ENCODE measurements around the gene LYZL2. TPM values are rescaled to one million over a fixed set of nuclear protein-coding genes. Genes with fewer than 3 reads are reported as not detected.

Gene LYZL2
- total and polyA plus RNA-seq, 2 of the 8 experiments (the other 6 are each of a cell fraction or from before 2014, with no cell fraction given) = not detected

- Histone ChIP-seq H2BK15ac (ENCODE audit: low read length) (no peak overlapping the region), H3K79me2 (ENCODE audit: control insufficient read depth in 1 of 2, insufficient read depth in 2 of 2, low read length in 2 of 2) (no peaks in the 10 kb centered on the region), H2BK20ac (ENCODE audit: low read length) (no peak overlapping the region), H3K9me3 (ENCODE audit: insufficient read depth in 2 of 2, low read depth in 1 of 2, low read length in 1 of 2) (no peaks in the 10 kb centered on the region), H3K23ac (ENCODE audit: insufficient read length) (no peak overlapping the region), H4K8ac (ENCODE audit: extremely low read depth, insufficient read depth, low read length) (no peak overlapping the region), H2AFZ (ENCODE audit: low read length) (no peak overlapping the region), H3K27ac (ENCODE audit: low read depth, low read length) (no peak overlapping the region), H3K9ac (replicated peaks in 1 of 4; ENCODE audit: extremely low read depth in 1 of 4, low read depth in 3 of 4, low read length in 3 of 4) (no peak overlapping the region), H3K4me3 (ENCODE audit: extremely low read depth in 1 of 4, insufficient read depth in 2 of 4, low read depth in 3 of 4, low read length in 4 of 4) (no peak overlapping the region), H4K20me1 (replicated peaks in 1 of 2; ENCODE audit: control insufficient read depth in 1 of 2, insufficient read depth in 2 of 2, low read length in 2 of 2) (no peaks in the 10 kb centered on the region), H3K56ac (replicated peaks; ENCODE audit: insufficient read length, low read depth, low read length) (no peak overlapping the region), H2AK5ac (ENCODE audit: low read depth, low read length) (no peak overlapping the region), H4K5ac (ENCODE audit: insufficient read length, low read depth, low read length) (no peak overlapping the region), H3K14ac (ENCODE audit: insufficient read length) (no peak overlapping the region), H4K91ac (replicated peaks; ENCODE audit: insufficient read length, low read length) (no peak overlapping the region), H3K23me2 (ENCODE audit: low read depth, low read length) (peaks cover 2% of the 10 kb centered on the region; the same call in 1 of the 2 replicates), H2BK12ac (ENCODE audit: low read depth, low read length) (no peak overlapping the region), H3K4me1 (replicated peaks in 1 of 4; ENCODE audit: control insufficient read depth in 3 of 4, insufficient read depth in 4 of 4, low read length in 3 of 4) (peaks cover 0 to 3% (median 0%) of the 10 kb centered on the region in 4 experiments; a peak in 2 of 7 replicates), H3K4ac (replicated peaks; ENCODE audit: insufficient read length, low read depth, low read length) (no peak overlapping the region), H3K18ac (ENCODE audit: extremely low read depth, low read length) (no peak overlapping the region), H2BK120ac (replicated peaks; ENCODE audit: low read depth, low read length) (no peak overlapping the region), H2BK5ac (ENCODE audit: low read depth, low read length) (no peak overlapping the region), H3K36me3 (ENCODE audit: control insufficient read depth in 2 of 4, insufficient read depth in 4 of 4, low read length in 3 of 4) (no peaks in the 10 kb centered on the region), H3K79me1 (ENCODE audit: low read depth, low read length) (no peaks in the 10 kb centered on the region), H3K27me3 (replicated peaks in 1 of 4; ENCODE audit: control insufficient read depth in 3 of 4, extremely low read depth in 1 of 4, insufficient read depth in 3 of 4, low read length in 3 of 4) (no peaks in the 10 kb centered on the region), H3K4me2 (ENCODE audit: insufficient read depth in 1 of 2, low read depth in 2 of 2, low read length in 2 of 2) (no peak overlapping the region)
- TF ChIP-seq ASH2L (IDR thresholded peaks at IDR 0.05; ENCODE audit: low read length) (no peak), FOSL1 (IDR thresholded peaks at IDR 0.05; ENCODE audit: insufficient read depth, low read depth, low read length) (no peak), CEBPB (IDR thresholded peaks at IDR 0.05; ENCODE audit: low read depth, low read length) (no peak), GTF2F1 (IDR thresholded peaks at IDR 0.05; ENCODE audit: borderline replicate concordance, low read depth, low read length) (no peak), RXRA (IDR thresholded peaks at IDR 0.05; ENCODE audit: insufficient read depth, low read depth, low read length) (no peak), BACH1 (IDR thresholded peaks at IDR 0.05; ENCODE audit: low read length) (no peak), KDM5A (IDR thresholded peaks at IDR 0.05; ENCODE audit: low read length) (no peak), POU5F1 (IDR thresholded peaks at IDR 0.05; ENCODE audit: low read depth, low read length) (no peak), CHD2 (IDR thresholded peaks at IDR 0.05; ENCODE audit: low read length) (no peak), SP4 (IDR thresholded peaks at IDR 0.05; ENCODE audit: low read length) (no peak), EGR1 (IDR thresholded peaks at IDR 0.05; ENCODE audit: borderline replicate concordance, low read depth, low read length) (no peak), POLR2A (IDR thresholded peaks at IDR 0.05; ENCODE audit: control extremely low read depth in 1 of 2, low read depth in 2 of 2, low read length in 2 of 2) (no peak), SRF (IDR thresholded peaks at IDR 0.05; ENCODE audit: low read depth, low read length) (no peak), POLR2AphosphoS5 (IDR thresholded peaks at IDR 0.05; ENCODE audit: low read depth, low read length) (no peak)
- POLR2A ChIA-PET (ENCODE audit: partially characterized antibody) = no interaction called here
- FAIRE-seq (no peak), DNase-seq (ENCODE audit: low read depth in 1 of 2, low spot score in 2 of 2) (no peak)
- CTCF ChIA-PET (ENCODE audit: partially characterized antibody) = interaction anchor here (2.6 kb wide), 1 partner anchor 15 kb away, joined by 10 read pairs; no protein-coding TSS in a partner anchor
- WGBS, 2 experiments (ENCODE audit: extremely low coverage in 1 of 2, insufficient coverage in 1 of 2, insufficient read length in 1 of 2, insufficient replicate concordance in 2 of 2, low coverage in 1 of 2, low lambda C conversion rate in 2 of 2, missing lambda C conversion rate in 1 of 2) = 91% methylated on average over 5 of the region's 5 CpGs; no CpG with 5 or more reads in 1 of the 2 experiments
These were observed 26.7 kb upstream of the LYZL2 start for GRCh38 chr10:30656233-30656632.
